Measurements from ENCODE around the gene CCRL2.
"Not testable (repeated sequence)": the region's sequence is repeated elsewhere in the genome, so short reads cannot be mapped to it uniquely, and the experiment has no call there.

Gene CCRL2

DNA sequence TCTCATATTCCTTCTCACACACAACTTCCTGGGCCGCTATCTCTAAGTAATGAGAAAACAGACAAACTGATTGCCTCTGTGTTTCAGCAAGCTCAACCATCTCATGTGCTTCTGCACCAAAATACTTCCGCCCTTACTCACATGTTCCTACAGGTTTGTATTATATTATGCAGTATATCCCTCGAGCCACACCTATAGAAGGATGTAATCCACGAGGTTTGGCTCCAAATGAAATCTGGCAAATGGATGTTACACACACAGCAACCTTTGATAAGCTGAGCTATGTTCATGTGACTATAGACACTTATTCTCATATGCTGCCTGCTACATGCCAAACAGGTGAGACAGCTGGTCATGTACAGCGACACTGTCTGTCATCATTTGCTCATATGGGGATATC is 22.6 kb downstream of the CCRL2 start:
- DNase-seq = no peak

DNA sequence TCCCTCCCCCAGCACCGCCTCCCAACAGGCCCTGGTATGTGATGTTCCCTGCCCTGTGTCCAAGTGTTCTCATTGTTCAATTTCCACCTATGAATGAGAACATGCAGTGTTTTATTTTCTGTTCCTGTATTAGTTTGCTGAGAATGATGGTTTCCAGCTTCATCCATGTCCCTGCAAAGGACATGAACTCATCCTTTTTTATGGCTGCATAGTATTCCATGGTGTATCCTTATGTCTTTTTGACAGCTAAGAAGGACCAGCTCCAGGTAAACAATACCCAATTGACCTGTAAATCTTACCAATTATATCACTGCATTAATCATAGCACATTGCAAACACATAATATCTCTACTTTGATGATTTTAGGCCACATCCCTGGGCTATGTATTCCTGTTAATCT is 23.8 kb downstream of the CCRL2 start:
- not testable (repeated sequence) for DNase-seq

DNA sequence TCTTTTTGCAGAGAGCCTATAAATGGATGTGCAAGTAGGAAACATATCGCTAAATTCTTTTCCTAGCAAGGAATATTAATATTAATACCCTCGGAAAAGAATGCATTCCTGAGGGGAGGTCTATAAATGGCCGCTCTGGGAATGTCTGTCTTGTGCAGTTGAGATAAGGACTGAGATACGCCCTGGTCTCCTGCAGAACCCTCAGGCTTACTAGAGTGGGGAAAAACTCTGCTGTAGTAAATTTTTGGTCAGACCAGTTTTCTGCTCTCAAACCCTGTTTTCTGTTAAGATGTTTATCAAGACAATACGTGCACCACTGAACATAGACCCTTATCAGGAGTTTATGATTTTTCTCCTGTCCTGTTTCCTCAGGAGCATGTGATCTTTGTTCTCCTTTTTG is 24.8 kb downstream of the CCRL2 start:
- not testable (repeated sequence) for DNase-seq

DNA sequence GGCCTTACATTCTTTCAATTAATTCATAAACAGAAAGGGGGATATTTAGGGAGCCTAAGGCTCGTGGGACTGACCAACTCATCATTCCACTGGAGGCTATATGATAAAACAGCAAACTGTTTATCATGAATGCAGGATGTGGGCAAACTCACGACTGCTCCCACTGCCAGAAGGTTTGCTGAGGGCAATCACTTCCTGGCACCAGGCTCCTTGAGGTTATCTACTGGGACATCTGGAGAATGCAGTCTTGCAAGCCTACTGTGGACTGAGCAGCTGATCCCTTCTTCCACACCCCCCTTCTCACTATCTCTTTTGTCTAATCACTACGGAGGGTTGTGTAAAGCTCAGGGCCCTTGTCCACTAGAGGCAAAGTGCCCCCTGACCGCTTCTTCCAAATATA is 26.1 kb downstream of the CCRL2 start:
- not testable (repeated sequence) for DNase-seq

DNA sequence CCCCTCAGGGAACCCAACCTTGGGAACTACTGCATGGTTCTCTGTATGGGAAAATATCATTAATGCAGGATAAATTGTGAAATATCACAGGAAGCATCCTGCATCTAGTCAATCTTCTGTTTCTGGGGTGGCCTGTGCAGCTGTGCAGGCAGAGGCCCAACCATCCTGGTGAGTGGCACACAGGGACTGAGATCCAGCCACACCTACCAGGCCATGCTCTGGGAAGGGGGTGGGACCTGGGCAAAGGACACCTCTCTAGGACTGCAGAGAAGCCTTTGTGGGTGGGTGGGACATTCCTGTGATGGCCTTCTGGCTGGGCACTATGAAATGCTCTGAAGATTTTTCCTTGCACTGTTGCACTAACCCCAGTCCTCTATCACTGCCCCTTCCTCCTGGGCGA is 26.8 kb downstream of the CCRL2 start:
- no peak for DNase-seq

DNA sequence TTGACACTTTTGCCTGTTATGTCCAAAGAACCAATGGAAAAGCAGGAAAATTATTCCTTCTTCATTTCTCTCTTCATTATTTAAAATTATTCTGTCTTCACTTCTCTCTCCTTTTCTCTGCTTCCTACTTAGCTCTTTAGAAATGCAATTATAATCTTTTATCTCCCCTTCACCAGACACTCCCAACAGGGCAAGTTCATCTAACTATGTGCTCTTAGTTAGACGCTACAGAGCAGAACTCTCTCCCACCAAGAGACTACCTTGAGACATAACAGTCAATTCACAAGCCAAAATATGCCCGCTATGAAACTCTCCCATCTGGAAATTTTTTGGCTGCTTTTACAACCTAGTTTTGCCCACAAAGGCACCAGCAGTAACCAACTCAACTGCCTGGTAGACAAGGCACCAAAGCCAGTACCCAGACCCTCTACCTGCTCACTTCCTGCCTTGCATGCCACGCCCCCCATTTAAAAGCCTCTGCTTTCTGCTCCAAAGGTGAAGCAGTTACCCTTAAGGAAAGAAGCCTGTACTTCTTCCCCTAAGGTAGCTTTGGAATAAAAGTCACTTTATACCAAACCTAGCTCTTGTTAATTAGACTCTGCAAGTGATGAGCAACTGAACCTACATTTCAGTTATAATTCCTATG is 28.1 kb downstream of the CCRL2 start:
- DNase-seq = no peak

DNA sequence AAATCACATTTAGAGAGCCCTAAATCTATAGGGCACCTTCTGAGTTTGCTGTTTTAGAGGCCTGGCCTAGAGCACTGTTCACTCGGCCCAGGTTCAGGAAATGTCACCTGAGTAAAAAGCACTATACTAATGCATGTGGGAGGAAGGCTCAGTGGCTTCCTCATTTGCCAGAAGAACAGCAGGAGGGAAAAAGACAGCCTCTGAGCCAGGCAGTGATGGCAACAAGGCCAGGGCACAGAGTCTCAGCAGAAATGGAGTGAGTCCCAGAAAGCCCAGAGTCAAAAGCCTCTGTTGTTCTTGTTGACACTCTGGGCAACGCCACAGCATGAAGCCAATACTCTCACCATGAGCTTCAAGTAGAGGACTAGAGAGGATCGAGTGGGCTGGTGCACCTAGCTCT is 31.8 kb downstream of the CCRL2 start:
- no peak for DNase-seq

DNA sequence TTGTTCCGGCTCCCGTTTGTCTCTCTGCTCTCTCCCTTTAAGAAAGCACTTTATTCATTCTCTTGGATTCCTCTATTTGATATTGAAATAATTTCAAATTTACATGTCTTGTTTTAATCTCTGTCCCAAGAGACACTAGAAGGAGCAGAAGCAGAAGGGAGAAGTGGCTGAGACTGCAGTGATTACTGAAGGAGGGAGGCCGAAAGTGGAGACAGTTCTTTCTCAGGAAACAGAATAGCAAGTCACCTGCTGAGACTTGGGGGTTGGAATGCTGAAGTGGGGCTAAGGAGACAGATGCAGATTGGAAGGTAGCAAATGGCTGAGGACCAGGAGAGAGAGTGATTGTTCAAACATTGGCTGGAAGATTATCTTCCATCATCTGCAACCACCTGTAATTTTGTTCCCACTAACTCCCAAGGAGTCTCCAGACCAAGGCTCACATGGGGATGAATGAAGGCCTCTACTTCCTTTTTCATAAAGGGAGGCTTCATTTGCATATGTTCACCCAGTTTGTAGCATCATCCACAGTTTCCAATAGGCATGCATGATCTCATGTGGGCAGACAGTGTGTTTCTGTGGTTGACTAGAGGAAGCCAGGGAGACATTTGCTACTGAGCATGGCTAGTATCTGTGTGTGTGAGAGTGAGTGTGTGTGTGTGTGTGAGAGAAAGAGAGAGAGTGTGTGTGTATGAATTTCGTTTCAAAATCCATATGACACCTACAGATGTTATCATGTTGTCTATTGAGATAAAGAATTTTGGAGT is 33.7 kb downstream of the CCRL2 start:
- no peak for DNase-seq

DNA sequence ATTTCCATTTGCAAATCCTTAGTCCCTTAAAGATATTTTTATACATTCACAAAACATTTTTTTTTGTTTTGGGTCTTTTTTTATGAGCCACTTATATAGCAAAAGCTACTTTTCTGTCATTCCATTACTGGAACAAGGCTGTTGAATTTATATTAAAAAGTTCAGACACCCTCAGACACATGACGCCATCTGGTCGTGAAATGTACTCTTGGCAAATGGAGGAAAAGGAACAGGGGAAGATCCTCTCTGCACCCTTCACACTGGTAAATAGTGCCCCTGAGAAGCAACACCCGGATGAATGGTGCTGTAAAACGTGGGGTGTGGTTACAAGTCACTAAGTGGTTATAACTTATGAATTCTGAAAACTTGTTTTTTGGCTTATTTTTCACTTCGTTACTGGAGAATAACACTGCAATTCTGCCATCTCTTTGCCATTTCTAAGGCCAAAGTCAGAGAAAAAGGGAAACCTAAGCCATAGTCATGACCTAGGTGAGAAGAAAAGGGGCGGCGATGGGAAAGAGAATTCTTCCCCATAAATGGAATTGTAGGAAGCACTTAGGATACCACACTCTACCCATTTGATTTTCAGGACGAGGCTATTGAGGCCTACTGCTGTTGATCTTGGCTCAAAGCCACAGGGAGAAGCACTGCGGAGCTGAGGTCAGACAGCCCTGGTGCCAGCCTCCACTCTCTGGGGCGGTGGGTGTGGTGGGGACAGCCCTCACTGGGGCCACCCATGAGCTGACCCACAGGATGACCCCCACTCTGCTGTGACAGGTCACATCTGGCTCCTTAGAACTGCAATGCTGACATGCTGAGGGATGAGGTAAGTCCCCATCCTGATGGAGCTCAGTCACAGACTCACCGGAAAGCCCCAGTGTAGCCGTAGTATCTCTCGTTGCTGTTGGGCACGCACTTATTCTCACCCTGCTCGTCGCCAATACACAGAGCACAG is 35.8 kb downstream of the CCRL2 start:
- no peak for DNase-seq

DNA sequence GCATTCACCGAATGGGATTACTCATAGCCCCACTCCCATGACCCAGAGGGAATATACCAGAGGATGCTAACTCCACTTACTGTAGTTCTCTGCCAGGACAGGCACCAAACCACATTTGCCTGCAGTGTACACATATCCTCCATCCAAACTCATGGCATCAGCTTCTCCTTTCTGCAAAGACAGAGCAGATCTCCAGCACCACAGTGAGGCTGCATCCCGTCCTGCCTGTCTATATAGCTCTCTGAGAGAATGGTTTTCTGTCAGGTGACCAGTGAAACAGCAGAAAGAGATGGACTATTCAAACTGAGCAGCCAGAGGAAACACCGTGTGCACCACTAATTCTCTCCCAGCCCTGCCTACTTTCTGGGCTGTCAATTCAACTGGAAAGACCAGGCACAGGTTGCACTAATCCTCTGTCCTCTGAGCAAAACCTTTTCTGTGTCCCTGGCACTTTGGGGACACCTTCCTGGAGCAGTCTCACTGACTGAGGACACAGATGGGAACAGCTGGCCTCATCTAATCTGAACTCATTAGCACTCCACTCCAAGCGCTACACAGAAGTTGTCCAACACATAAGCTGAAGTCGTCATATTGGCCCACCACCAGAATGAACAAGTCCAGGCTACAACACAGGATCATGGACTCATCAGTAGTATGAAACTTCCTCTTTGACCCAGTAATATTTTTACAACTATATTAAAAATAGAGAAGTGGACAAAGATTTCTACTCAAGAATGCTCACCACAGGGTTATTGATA is 40.3 kb downstream of the CCRL2 start:
- no peak for DNase-seq

DNA sequence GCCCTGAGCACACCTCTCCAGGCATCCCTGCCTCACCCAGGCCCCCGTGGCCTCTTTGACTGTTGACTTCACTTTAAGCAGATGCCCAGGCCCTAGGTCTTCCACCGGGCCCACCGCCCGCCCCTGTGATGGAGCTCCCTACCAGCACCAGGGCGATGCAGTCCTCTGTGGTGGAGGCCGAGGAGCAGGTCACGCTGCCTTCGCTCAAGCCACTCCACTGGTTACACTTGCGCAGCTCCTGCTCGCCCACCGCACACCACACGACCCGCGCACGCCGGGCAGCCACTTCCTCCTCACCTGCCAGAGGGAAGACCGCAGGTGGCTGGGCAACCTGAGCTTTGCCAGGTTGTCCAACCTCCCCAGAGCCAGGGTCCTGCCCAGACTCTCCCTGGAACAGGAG is 41.7 kb downstream of the CCRL2 start:
- no peak for DNase-seq

DNA sequence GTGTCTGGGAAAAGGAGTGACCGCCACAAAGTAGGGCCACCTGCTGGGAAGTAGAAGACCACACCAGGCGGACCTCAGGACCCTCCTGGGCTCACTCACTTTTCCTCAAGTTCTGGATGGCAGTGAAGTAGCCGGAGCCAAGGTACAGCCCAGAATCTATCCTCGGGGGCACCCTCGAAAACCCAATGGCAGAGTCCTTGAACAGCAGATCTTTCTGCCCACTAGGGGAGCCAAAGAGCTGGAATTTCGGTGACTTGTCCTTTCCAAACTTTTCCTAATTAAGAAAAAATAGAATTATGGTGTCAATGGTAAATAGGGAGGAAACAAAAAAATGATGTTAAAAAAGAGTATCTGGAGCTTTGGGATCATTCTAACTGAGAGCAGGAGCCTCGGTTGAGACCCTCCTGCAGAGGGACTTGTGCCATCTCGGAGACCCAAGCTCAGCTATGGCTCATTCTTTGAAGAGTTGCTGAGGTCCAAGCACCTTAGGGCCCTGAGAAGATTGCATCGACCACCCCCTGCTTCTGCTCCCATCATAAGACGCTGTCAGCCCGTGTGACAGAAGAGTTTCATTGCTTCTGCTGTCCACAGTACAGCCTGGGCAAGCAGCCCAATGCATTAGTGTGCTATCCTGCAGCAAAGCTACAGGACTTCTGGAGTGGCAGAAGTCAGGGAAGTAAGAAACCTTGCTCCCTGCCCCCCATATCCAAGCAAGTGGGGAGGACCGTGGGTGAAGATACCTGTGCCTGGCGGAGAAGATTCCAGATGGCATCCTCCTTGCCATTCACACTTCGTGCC is 42.9 kb downstream of the CCRL2 start:
- DNase-seq = no peak

DNA sequence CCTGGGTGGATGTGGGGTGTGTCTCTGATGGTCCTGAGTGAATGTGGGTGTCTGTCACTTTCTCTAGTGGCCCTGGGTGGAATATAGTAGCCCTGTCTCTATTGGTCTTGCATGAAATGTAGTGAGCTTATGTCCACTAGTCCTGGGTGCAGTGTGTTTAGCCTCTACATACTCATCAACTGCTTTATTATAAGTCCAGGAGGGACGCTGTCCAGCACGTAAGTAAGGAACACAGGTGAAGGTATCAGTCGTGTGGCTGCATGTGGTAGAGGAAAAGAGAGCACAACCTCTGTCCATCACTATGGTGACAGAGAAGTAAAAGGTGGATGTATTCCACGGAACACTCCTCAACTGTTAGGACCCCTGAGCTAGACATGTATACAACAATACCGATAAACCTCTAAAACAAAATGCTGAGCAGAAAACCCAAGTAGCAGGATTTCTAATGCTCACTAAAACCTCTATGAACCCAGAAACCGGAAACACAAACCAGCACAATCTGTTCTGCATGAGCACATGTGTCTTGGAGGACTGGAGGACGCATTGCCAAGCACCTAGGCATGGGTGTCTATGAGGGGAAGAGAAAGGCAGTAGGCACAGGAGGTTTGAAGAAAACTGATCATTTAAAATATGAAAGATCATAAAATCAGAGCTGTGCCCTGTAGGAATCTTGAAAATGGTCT is 46.6 kb downstream of the CCRL2 start:
- DNase-seq = no peak

DNA sequence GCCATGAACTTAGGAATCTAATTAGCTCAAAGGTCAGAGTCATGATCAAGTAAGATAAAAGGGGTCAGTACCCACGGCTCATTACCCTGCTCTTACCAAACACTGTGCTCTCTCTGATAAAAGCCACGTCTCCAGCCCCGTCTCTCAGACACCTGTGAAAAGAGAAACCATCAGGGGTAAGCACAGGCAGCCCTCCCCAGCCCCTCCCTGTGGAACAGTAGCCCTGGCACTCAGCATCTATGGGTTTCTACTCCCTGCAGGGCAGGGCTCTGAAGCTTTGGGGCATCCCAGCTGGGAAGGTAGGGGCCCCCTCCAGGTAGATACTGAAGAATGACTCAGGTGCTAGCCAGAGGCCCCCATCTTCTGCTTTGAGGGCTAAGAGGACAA is 47.1 kb downstream of the CCRL2 start:
- no peak for DNase-seq

DNA sequence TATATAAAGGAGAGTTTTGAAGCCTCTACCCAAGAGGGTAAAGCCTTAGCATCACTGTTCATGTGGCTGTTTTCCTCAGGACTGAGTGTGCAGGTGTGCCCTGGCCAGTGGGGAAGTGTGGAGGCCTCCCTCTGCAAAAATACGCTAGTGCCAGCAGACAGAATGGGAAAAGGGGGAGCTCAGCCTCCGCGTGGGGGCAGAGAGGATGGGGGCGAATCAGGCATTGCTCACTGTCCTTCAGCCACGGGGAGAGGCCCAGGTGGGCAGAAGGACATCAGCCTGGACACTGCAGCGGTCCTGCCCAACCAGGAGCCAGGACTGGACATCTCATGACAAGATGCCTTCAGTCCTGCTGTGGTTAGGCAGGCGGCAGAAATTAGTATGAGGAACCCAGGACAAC is 47.5 kb downstream of the CCRL2 start:
- no peak for DNase-seq

DNA sequence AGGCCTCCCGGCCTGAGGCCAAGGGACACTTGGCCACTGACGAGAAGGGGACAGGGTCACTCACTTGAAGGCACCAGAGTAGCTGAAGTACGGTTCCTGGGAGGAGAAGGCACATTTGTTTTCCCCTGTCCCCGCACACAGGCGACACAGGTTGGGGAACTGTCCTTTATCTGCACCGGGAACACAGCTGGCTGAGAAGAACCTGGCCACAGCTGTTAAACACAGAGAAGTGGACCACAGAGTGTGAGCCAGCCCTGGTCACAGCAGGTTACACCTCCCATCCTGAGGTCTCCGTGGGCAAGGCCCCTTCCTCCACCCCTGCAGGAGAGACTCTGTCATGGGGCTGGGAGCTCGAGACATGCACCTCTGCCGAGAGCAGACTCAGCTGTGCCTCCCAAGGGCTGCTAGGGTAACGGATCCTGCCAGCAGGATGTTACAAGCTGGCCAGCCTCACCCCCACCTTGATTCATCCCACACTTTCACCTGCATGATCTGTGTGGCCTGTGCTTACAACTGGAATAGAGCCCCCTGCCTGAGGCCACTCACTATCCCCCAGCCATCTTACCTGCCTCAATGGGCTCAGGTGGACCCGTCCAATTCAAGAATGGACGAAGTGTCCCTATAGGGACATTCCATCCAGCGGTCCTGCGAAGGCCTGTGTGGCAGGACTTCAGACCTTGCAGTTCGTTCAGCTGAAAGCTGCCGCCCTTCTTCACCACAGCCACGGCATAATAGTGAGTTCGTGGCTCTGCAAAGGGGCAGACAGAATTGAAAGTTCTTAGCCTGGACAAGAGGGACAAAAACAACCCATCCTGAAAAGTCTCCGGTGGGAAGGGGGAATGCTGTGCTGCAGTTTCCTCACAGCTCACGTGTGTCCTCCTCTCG is 48.4 kb downstream of the CCRL2 start:
- no peak for DNase-seq

DNA sequence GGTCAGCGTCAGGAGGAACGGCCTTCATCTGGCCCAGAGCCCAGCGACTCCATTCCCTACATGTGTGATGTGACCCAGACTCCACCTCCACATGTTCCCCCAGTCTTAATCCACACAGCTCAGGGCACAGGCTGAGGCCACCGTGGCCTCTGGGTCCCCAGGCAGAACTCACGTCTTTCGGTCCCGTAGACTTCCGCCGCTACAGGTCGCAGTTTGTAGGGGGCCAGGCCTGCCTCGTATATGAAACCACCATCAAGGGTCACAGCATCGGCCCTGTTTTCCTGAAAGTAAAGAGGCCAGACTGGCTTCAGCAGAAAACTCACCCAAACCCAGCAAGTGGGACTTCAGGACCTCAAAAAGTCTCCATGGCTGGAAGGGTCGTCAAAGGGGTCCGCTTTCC is 49.1 kb downstream of the CCRL2 start:
- no peak for DNase-seq

Measured in femur (tissue), 1 donor.